Stomach smooth muscle (tissue), 2 donors: ENCODE measurements around the gene SVOP.
"Not testable (repeated sequence)": the region's sequence is repeated elsewhere in the genome, so short reads cannot be mapped to it uniquely, and the experiment has no call there.

Experiments
- H3K27ac ChIP-seq: one replicate; pipeline ENCODE4 v1.7.0; 2013; ENCODE audit warnings: mild to moderate bottlenecking, low read length, inconsistent platforms
- H3K27me3 ChIP-seq, 2 donors: one replicate each; pipeline ENCODE4 v1.7.0; 2013; ENCODE audit warnings: low read length in 2 of 2; ENCODE audit not compliant: insufficient read depth in 2 of 2, control insufficient read depth in 1 of 2
- H3K36me3 ChIP-seq, 2 donors: one replicate each; pipeline ENCODE4 v1.7.0; 2013; ENCODE audit warnings: low read length in 2 of 2; ENCODE audit not compliant: control insufficient read depth in 2 of 2, insufficient read depth in 2 of 2
- H3K4me1 ChIP-seq: one replicate; pipeline ENCODE4 v1.7.0; 2013; ENCODE audit warnings: low read length; ENCODE audit not compliant: control insufficient read depth, insufficient read depth
- H3K4me3 ChIP-seq, 2 donors: one replicate each; pipeline ENCODE4 v1.7.0; 2013; ENCODE audit warnings: low read length in 2 of 2
- H3K9ac ChIP-seq, 2 donors: one replicate each; pipeline ENCODE4 v1.7.0; 2013; ENCODE audit warnings: low read length in 2 of 2, mild to moderate bottlenecking in 1 of 2
- H3K9me3 ChIP-seq, 2 donors: one replicate each; pipeline ENCODE4 v1.7.0; 2013; ENCODE audit warnings: low read length in 2 of 2; ENCODE audit not compliant: control insufficient read depth in 2 of 2
- donor health status: healthy.
- donor health status: Pancreatic carcinoma.

Gene SVOP

GRCh38 chr12:109020796-109021380 lies at the start of gene SVOP:
TSS of gene SVOP (minus strand) at chr12:109021068. CDS start at chr12:109020868, 200 bp downstream.
- no peak within 1 kb of the TSS for H3K9ac ChIP-seq
- H3K9me3 ChIP-seq, result no peaks in the 10 kb centered on the region
- H3K27ac ChIP-seq, result no peak within 1 kb of the TSS
- H3K36me3 ChIP-seq, result no peaks in the 10 kb centered on the region
- peak within 1 kb of the TSS in 1 of 2 donors; percentile 46 for H3K4me3 ChIP-seq
- H3K4me1 ChIP-seq, result peaks cover 2% of the 10 kb centered on the region
- H3K27me3 ChIP-seq, result peaks cover 0 to 3% of the 10 kb centered on the region in 2 donors

DNA sequence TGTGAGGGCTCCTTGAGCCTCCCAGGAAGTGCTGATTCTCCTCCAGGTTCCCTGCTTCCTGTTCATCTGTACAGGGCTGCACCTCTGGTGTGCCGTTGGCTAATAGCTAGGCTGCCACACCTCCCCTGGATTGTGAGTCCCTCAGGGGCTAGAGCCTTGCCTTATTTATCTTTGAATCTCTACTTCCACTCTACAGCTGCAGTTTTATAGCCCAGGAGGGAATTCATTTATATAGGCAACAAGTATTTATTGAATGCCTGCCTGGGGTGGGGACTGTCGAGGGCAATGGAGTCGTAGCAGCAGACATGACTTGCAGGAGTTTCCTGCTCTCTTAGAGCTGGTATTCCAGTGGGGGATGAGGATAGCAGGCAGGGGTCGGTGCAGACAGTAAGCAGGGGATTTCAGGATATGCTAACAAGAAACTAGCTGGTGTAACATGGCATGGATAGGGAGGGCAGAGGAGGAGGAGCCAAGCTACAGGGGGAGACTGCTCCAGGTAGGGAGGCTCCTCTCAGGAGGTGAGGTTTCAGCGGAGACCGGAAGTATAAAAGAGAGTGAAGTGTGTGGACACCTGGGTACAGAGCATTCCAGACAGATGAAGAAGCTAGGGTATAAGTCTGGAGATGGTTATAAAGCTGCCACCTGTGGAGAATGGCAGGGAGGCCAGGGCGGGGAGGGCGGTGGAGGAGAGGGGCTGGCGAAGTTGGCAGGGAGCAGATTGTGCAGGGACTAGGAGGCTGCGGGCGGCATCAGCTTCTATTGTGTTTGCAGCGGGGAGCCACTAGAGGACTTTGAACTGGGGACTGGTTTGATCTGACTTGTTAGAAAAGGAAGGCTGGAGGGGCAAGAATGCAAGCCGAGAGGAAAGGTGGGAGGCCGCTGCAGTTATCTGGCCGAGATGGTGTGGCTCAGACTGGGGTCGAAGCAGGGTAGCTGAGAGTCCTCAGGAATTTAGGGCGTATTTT lies 48.7 kb upstream of the SVOP start:
- Histone ChIP-seq H3K36me3 (peaks cover 40 to 43% of the 10 kb centered on the region in 2 donors), H3K27me3 (no peaks in the 10 kb centered on the region), H3K9ac (no peak overlapping the region), H3K9me3 (no peaks in the 10 kb centered on the region), H3K4me1 (no peaks in the 10 kb centered on the region), H3K4me3 (no peak overlapping the region), H3K27ac (no peak overlapping the region)

DNA sequence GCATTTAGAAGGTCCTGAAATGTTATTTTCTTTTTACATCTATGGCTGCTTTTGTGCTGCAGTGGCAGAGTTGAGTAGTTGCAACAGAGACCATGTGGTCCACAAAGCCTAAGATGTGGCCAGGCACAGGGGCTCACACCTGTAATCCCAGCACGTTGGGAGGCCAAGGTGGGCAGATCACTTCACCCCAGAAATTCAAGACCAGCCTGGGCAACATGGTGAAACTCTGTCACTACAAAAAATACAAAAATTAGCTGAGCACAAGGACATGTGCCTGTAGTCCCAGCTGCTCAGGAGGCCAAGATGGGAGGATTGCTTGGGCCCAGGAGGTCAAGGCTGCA lies 45.0 kb upstream of the SVOP start:
- no peaks in the 10 kb centered on the region for H3K4me1 ChIP-seq
- peaks cover 22 to 29% of the 10 kb centered on the region in 2 donors for H3K36me3 ChIP-seq
- no peaks in the 10 kb centered on the region for H3K9me3 ChIP-seq
- H3K4me3 ChIP-seq, result no peak overlapping the region
- H3K27ac ChIP-seq, result no peak overlapping the region
- no peaks in the 10 kb centered on the region for H3K27me3 ChIP-seq
- no peak overlapping the region for H3K9ac ChIP-seq

- H3K36me3 ChIP-seq, result peaks cover 18 to 26% of the 10 kb centered on the region in 2 donors
Observed at GRCh38 chr12:109065154-109065852, 44.4 kb upstream of the SVOP start.

DNA sequence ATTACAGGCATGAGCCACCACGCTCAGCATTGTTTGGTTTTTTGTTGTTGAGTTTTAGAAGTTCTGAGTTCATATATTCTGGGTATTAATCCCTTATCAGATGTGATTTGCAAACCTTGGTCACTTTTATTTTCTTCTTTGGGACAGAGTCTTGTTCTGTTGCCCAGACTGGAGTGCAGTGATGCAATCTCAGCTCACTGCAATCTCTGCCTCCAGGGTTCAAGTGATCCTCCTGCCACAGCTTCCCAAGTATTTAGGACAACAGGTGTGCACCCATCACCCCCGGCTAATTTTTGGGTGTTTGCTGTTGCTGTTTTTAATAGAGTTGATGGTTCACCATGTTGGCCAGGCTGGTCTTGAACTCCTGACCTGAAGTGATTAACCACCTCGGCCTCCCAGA lies 43.3 kb upstream of the SVOP start:
- H3K9ac ChIP-seq, result no peak overlapping the region
- no peaks in the 10 kb centered on the region for H3K27me3 ChIP-seq
- no peak overlapping the region for H3K27ac ChIP-seq
- H3K9me3 ChIP-seq, result no peaks in the 10 kb centered on the region
- no peaks in the 10 kb centered on the region for H3K4me1 ChIP-seq
- H3K36me3 ChIP-seq, result peaks cover 10 to 23% of the 10 kb centered on the region in 2 donors
- no peak overlapping the region for H3K4me3 ChIP-seq

More at GRCh38 chr12:109065154-109065852, 44.4 kb upstream of the SVOP start:
- H3K4me3 ChIP-seq, result no peak overlapping the region
- H3K4me1 ChIP-seq, result no peaks in the 10 kb centered on the region
- H3K27ac ChIP-seq, result no peak overlapping the region
- H3K9ac ChIP-seq, result no peak overlapping the region
- H3K9me3 ChIP-seq, result no peaks in the 10 kb centered on the region
- no peaks in the 10 kb centered on the region for H3K27me3 ChIP-seq

- Histone ChIP-seq H3K9ac (no peak overlapping the region), H3K27ac (no peak overlapping the region), H3K4me3 (no peak overlapping the region), H3K36me3 (peaks cover 2 to 13% of the 10 kb centered on the region in 2 donors), H3K4me1 (peaks cover 1% of the 10 kb centered on the region), H3K9me3 (no peaks in the 10 kb centered on the region), H3K27me3 (no peaks in the 10 kb centered on the region)
Observed at GRCh38 chr12:109058773-109059172, 37.9 kb upstream of the SVOP start.

- no peak overlapping the region for H3K4me3 ChIP-seq
- H3K4me1 ChIP-seq, result peaks cover 10% of the 10 kb centered on the region
- H3K27ac ChIP-seq, result no peak overlapping the region
- no peak overlapping the region for H3K9ac ChIP-seq
- no peaks in the 10 kb centered on the region for H3K9me3 ChIP-seq
- H3K27me3 ChIP-seq, result no peaks in the 10 kb centered on the region
- H3K36me3 ChIP-seq, result peaks cover 2 to 9% of the 10 kb centered on the region in 2 donors
Observed at GRCh38 chr12:109057376-109057775, 36.5 kb upstream of the SVOP start.

DNA sequence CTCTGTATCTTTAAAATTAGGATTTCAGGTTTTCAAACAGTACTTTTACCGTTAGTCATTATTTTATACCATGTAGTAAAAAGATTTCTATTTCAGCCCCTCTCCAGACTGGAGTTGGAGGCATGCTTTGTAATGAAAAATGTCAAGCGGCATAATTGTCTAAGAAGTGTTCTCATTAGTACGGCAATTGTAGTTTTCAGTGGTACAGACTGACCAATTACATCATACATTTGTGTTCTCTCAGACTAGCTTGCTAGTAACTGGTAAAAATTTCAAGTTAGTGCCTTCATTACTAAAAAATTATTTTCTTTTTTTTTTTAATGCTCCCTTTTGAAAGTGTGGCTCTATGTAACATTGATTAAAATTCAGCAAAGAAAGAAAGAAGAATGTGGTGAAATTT lies 36.0 kb upstream of the SVOP start:
- no peaks in the 10 kb centered on the region for H3K27me3 ChIP-seq
- H3K36me3 ChIP-seq, result peaks cover 2 to 9% of the 10 kb centered on the region in 2 donors
- H3K9ac ChIP-seq, result no peak overlapping the region
- H3K4me1 ChIP-seq, result peaks cover 13% of the 10 kb centered on the region
- H3K4me3 ChIP-seq, result no peak overlapping the region
- no peak overlapping the region for H3K27ac ChIP-seq
- no peaks in the 10 kb centered on the region for H3K9me3 ChIP-seq

- Histone ChIP-seq H3K36me3 (peaks cover 2 to 7% of the 10 kb centered on the region in 2 donors), H3K27me3 (no peaks in the 10 kb centered on the region), H3K9ac (no peak overlapping the region), H3K9me3 (no peaks in the 10 kb centered on the region), H3K27ac (no peak overlapping the region), H3K4me3 (no peak overlapping the region), H3K4me1 (peaks cover 14% of the 10 kb centered on the region)
Observed at GRCh38 chr12:109054520-109054919, 33.7 kb upstream of the SVOP start.

- Histone ChIP-seq H3K4me3 (peak overlapping the region; percentile 93 to 97), H3K4me1 (peaks cover 14% of the 10 kb centered on the region)
- H3K9ac ChIP-seq, H3K36me3 ChIP-seq, H3K27ac ChIP-seq, H3K27me3 ChIP-seq, H3K9me3 ChIP-seq: not testable (repeated sequence)
Observed at GRCh38 chr12:109054124-109054513, 33.3 kb upstream of the SVOP start.
